Breast epithelium (tissue), 3 donors: ENCODE measurements around the gene CNTN2.

Source experiments
- CTCF ChIP-seq, 3 donors: fragments of 450-650 bp; IDR thresholded peaks; one replicate each; pipeline ENCODE4 v1.5.1; 2016 to 2017; ENCODE audit warnings: antibody characterized with exemption in 3 of 3, mild to moderate bottlenecking in 3 of 3, moderate library complexity in 3 of 3
- POLR2AphosphoS5 ChIP-seq, 3 donors: sonication (generic); formaldehyde crosslinking; IDR thresholded peaks; one replicate each; pipeline ENCODE4 v1.6.1; 2017; ENCODE audit warnings: antibody characterized with exemption in 3 of 3

GRCh38 chr1:205095422-205095821, 52.4 kb downstream of the CNTN2 start:
- no peak for TF ChIP-seq CTCF (IDR thresholded peaks at IDR 0.05)
- no peak for TF ChIP-seq POLR2AphosphoS5 (IDR thresholded peaks at IDR 0.05)
